GM12878 (cell line): ENCODE data around the gene KCNIP3.

Source experiments
- MYC ChIP-seq: IDR thresholded peaks from 2 replicates; pipeline ENCODE4 v1.6.1; 2011; ENCODE audit warnings: mild to moderate bottlenecking, low read length, moderate library complexity, inconsistent platforms; ENCODE audit not compliant: insufficient read depth, insufficient replicate concordance, insufficient read length, severe bottlenecking
- ZNF274 ChIP-seq: IDR thresholded peaks from one replicate; pipeline ENCODE4 v1.8.0; 2011; ENCODE audit not compliant: insufficient read length, insufficient read depth

DNA sequence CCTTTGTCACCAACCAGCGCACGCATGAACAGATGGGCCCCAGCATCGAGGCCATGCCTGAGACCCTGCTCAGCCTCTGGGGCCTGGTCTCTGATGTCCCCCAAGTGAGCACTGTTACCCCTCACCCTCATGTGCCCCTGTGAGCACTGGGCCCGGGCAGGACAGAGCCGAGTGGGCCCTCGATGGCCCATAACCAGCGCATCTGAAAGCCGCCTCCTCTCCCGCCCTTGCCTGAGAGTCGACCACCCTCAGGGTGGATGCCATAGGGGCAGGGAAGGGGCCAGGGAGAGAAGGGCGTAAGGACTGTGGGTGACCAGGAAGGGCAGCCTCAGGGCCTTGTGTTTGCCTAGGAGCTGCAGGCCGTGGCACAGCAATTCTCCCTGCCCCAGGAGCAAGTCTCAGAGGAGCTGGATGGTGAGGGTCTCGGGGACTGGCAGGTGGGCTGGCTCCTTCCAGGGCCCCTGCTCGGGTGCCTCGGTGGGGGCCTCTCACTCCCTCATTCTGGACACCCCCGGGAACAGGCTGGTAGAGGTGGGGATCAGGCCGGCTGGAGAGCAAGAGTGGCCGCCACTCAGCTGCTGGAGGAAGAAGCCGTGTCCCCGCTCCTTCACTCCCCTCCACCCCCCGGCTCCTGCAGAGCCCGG is 20.8 kb upstream of the KCNIP3 start:
- TF ChIP-seq MYC (no peak), ZNF274 (no peak)
